Measurements from ENCODE around the gene CEP135.
A peak's percentile ranks its signal among the peaks of the same experiment; 100 is the strongest.

CEP135 gene

GRCh38 chr4:55948726-55949481 lies at the start of gene CEP135:
TSS of gene CEP135 (plus strand) at chr4:55948945. CDS start at chr4:55952131, 3,186 bp downstream.
- DNase-seq (ENCODE audit: low read depth in 2 of 2), result peak; percentile 93 to 96
- TF ChIP-seq CTCF (IDR thresholded peaks at IDR 0.05; ENCODE audit: low read depth, low read length), result peak; percentile 85
- peak within 1 kb of the TSS; percentile 71 to 80 for H3K4me3 ChIP-seq (replicated peaks in 1 of 2; ENCODE audit: low read depth in 2 of 2, low read length in 2 of 2)

GRCh38 chr4:55902677-55903076 lies 46.1 kb upstream of the CEP135 start:
- TF ChIP-seq CTCF (IDR thresholded peaks at IDR 0.05; ENCODE audit: low read depth, low read length), result no peak
- H3K4me3 ChIP-seq (replicated peaks in 1 of 2; ENCODE audit: low read depth in 2 of 2, low read length in 2 of 2), result no peak overlapping the region
- no peak for DNase-seq (ENCODE audit: low read depth in 2 of 2)

- H3K4me3 ChIP-seq (replicated peaks in 1 of 2; ENCODE audit: low read depth in 2 of 2, low read length in 2 of 2), result no peak overlapping the region
- DNase-seq (ENCODE audit: low read depth in 2 of 2), result peak in 1 of 2 donors; percentile 3
- TF ChIP-seq CTCF (IDR thresholded peaks at IDR 0.05; ENCODE audit: low read depth, low read length), result no peak
These were observed 45.2 kb upstream of the CEP135 start for GRCh38 chr4:55903577-55903976.

GRCh38 chr4:55904576-55904975 lies 44.2 kb upstream of the CEP135 start:
- H3K4me3 ChIP-seq (replicated peaks in 1 of 2; ENCODE audit: low read depth in 2 of 2, low read length in 2 of 2), result no peak overlapping the region
- DNase-seq (ENCODE audit: low read depth in 2 of 2), result peak in 1 of 2 donors; percentile 11
- no peak for TF ChIP-seq CTCF (IDR thresholded peaks at IDR 0.05; ENCODE audit: low read depth, low read length)

- no peak overlapping the region for H3K4me3 ChIP-seq (replicated peaks in 1 of 2; ENCODE audit: low read depth in 2 of 2, low read length in 2 of 2)
- no peak for DNase-seq (ENCODE audit: low read depth in 2 of 2)
- no peak for TF ChIP-seq CTCF (IDR thresholded peaks at IDR 0.05; ENCODE audit: low read depth, low read length)
These were observed 42.4 kb upstream of the CEP135 start for GRCh38 chr4:55906323-55906722.

- peak in 1 of 2 donors; percentile 47 for DNase-seq (ENCODE audit: low read depth in 2 of 2)
- TF ChIP-seq CTCF (IDR thresholded peaks at IDR 0.05; ENCODE audit: low read depth, low read length), result no peak
- H3K4me3 ChIP-seq (replicated peaks in 1 of 2; ENCODE audit: low read depth in 2 of 2, low read length in 2 of 2), result no peak overlapping the region
These were observed 41.8 kb upstream of the CEP135 start for GRCh38 chr4:55906989-55907388.

All from cardiac fibroblast (primary cell).